K562 (cell line): ENCODE results near the gene IGIP. TPM values are rescaled to one million over a fixed set of nuclear protein-coding genes. Genes with fewer than 3 reads are reported as not detected.
A peak's percentile ranks its signal among the peaks of the same experiment; 100 is the strongest.

ENCODE experiments used
- BRCA1 ChIP-seq, 2 experiments: fragments of 450-650 bp in 1 of 2; sonication (generic) in 1 of 2; formaldehyde crosslinking in 1 of 2; IDR thresholded peaks; 2 replicates each; pipeline versions ENCODE4 v1.5.0 to v1.6.1; 2017 to 2020; ENCODE audit warnings: mild to moderate bottlenecking in 1 of 2, missing genetic modification reagents in 1 of 2
- CBX2 ChIP-seq: fragments of 200-600 bp; sonication (generic); IDR thresholded peaks from one replicate; pipeline ENCODE4 v1.6.1; 2012; ENCODE audit warnings: mild to moderate bottlenecking, low read length, inconsistent platforms; ENCODE audit not compliant: insufficient read depth, poor library complexity, severe bottlenecking
- CBX5 ChIP-seq: IDR thresholded peaks from 2 replicates; pipeline ENCODE4 v1.6.1; 2014; ENCODE audit warnings: low read depth, borderline replicate concordance
- ERF ChIP-seq: fragments of 450-650 bp; formaldehyde crosslinking; IDR thresholded peaks from 2 replicates; pipeline ENCODE4 v1.4.0; 2020; ENCODE audit warnings: mild to moderate bottlenecking, mixed read lengths
- FOXK1 ChIP-seq: sonication (generic); formaldehyde crosslinking; IDR thresholded peaks from 2 replicates; pipeline ENCODE4 v1.8.0; 2022; ENCODE audit warnings: missing genetic modification reagents, mild to moderate bottlenecking, borderline replicate concordance
- HINFP ChIP-seq: fragments of 450-650 bp; conservative IDR thresholded peaks from 2 replicates; pipeline ENCODE4 v1.6.1; 2016; ENCODE audit warnings: missing genetic modification characterization, low read depth, mild to moderate bottlenecking, control low read depth, missing compliant biosample characterization
- HMG20B ChIP-seq: fragments of 250-450 bp; sonication (Bioruptor Pico); IDR thresholded peaks from 2 replicates; pipeline ENCODE4 v1.5.0; 2021; ENCODE audit warnings: mild to moderate bottlenecking
- MAFF ChIP-seq: IDR thresholded peaks from 2 replicates; pipeline ENCODE4 v1.6.1; 2012; ENCODE audit warnings: low read length, improper control_type of control experiment
- NRF1 ChIP-seq, 2 experiments: fragments of 450-650 bp; IDR thresholded peaks in 1 of 2; conservative IDR thresholded peaks in 1 of 2; 2 replicates each; pipeline ENCODE4 v1.6.1; 2014; ENCODE audit warnings: mild to moderate bottlenecking in 2 of 2
- SRF ChIP-seq, 2 experiments: fragments of 250-450, 450-650 bp in 1 of 2; sonication (Bioruptor Pico) in 1 of 2; sonication (generic) in 1 of 2; formaldehyde crosslinking; IDR thresholded peaks; 2 replicates each; pipeline versions ENCODE4 v1.5.0 to v1.5.1; 2020 to 2022; ENCODE audit warnings: mild to moderate bottlenecking in 1 of 2, missing genetic modification reagents in 1 of 2
- TFAM ChIP-seq: fragments of 250-450 bp; sonication (Bioruptor Pico); conservative IDR thresholded peaks from 2 replicates; pipeline ENCODE4 v1.5.0; 2021; ENCODE audit warnings: mild to moderate bottlenecking, moderate library complexity
- ZNF146 ChIP-seq: IDR thresholded peaks from one replicate; pipeline ENCODE4 v1.6.1; 2018; ENCODE audit warnings: missing compliant biosample characterization; ENCODE audit not compliant: unreplicated experiment
- ZNF316 ChIP-seq: fragments of 450-650 bp; IDR thresholded peaks from 2 replicates; pipeline ENCODE4 v1.6.1; 2016
- ZNF583 ChIP-seq: fragments of 250-450 bp; sonication (Bioruptor Pico); IDR thresholded peaks from 2 replicates; pipeline ENCODE4 v1.4.0; 2020
- ZNF668 ChIP-seq: fragments of 250-450 bp; sonication (Bioruptor Pico); IDR thresholded peaks from 2 replicates; pipeline ENCODE4 v1.8.0; 2022; ENCODE audit warnings: mild to moderate bottlenecking, inconsistent platforms
- ZNF695 ChIP-seq: fragments of 450-650 bp; formaldehyde crosslinking; IDR thresholded peaks from 2 replicates; pipeline ENCODE4 v1.4.0; 2020; ENCODE audit warnings: mild to moderate bottlenecking, moderate library complexity
- polyA plus RNA-seq, 8 experiments: library from polyadenylated mRNA; depleted of rRNA in 4 of 8; stranded (reverse) in 5 of 8; unstranded in 3 of 8; fragments of >200 nt; fragmentation: Nextera tagmentation in 2 of 8; fragmentation: Illumina TruSeq in 1 of 8; extraction: Ambion mirVana in 2 of 8; extraction: Trizol in 1 of 8; gene quantifications; 2 replicates each; pipeline versions ENCODE4 v1.2.1 to v1.2.3, GENCODE V29; 2011 to 2014; ENCODE audit warnings: inconsistent platforms in 1 of 8, missing spikeins in 1 of 8
- total RNA-seq, 7 experiments: library from RNA; depleted of rRNA in 6 of 7; stranded (reverse); fragments of >200 nt in 6 of 7; fragmentation: Illumina TruSeq in 2 of 7; extraction: Trizol in 2 of 7; gene quantifications; 2 replicates each; pipeline versions ENCODE4 v1.2.1 to v1.2.3, GENCODE V29; 2011 to 2021; ENCODE audit warnings: low replicate concordance in 1 of 7
- TF ChIP-seq, protein P1 (sequence below): fragments of 250-450 bp; sonication (Bioruptor Pico); IDR thresholded peaks from 2 replicates; pipeline ENCODE4 v1.9.0; 2021; ENCODE audit warnings: mild to moderate bottlenecking
- TF ChIP-seq, protein P2 (sequence below), 3 experiments: fragments of 200-800 bp in 1 of 3; fragments of 250-450 bp in 1 of 3; fragments of 450-650 bp in 1 of 3; sonication (Bioruptor Pico) in 1 of 3; sonication (Bioruptor generic) in 1 of 3; formaldehyde crosslinking in 1 of 3; IDR thresholded peaks; 2 replicates each; pipeline versions ENCODE4 v1.6.1 to v1.8.0; 2016 to 2022; ENCODE audit warnings: mild to moderate bottlenecking in 2 of 3, missing genetic modification characterization in 2 of 3, missing compliant biosample characterization in 1 of 3, moderate library complexity in 1 of 3
- TF ChIP-seq, protein P3 (sequence below): fragments of 200-800 bp; sonication (Bioruptor generic); IDR thresholded peaks from 2 replicates; pipeline ENCODE4 v1.6.1; 2017; ENCODE audit warnings: missing genetic modification characterization, missing compliant biosample characterization

The IGIP gene
- total and polyA plus RNA-seq, 9 of the 15 experiments (the other 6 are each of a cell fraction or from before 2014, with no cell fraction given), result 0.52 to 1.6 (median 1.2) TPM

DNA sequence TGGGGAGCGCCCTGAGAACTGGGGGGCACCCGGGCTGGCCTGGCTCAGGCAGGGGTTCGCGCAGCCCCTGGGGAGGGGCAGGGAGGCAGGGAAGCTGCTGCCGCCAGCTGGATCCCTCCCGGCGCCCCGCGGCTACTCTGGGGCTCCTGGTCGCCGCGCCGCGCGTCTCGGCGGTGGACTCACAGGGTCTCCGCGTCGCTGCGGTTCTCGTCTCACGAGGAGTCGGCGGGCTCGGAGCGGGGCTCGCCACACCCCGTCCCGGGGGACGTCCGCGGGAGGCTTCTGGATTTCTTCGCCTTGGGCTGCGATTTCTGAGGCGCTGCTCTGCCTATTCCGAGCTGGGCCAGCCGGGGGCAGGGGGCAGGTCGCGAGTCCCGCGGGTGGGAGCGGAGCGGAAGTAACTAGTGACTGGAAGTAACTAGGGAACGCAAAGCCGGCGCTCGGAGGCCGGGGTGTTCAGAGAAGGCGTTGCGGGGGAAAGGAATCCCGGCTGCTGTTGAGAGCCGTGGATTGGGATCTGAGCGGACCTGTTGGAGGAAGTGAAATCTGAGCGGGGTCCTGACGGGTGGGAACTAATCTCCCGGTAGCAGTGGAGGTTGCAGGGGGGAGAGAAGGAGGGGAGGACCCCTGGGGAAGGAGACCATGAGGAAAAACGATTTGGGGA, 49.8 kb downstream of the IGIP start (continued):
- TF ChIP-seq SRF (CRISPR knock-in tag; IDR thresholded peaks at IDR 0.05), result no peak; a peak in 1 of 4 replicates
- TF ChIP-seq, protein P1, sequence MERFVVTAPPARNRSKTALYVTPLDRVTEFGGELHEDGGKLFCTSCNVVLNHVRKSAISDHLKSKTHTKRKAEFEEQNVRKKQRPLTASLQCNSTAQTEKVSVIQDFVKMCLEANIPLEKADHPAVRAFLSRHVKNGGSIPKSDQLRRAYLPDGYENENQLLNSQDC (CRISPR knock-in tag), result no peak
- TF ChIP-seq ZNF583, result no peak
- no peak for TF ChIP-seq FOXK1 (CRISPR knock-in tag)
- no peak for TF ChIP-seq ZNF695
- TF ChIP-seq ZNF316, result no peak
- no peak for TF ChIP-seq HINFP
- no peak for TF ChIP-seq MAFF
- TF ChIP-seq HMG20B (CRISPR knock-in tag), result no peak
- no peak for TF ChIP-seq NRF1 (conservative IDR thresholded peaks at IDR 0.05 in 1 of 2, IDR thresholded peaks at IDR 0.05 in 1 of 2)
- TF ChIP-seq BRCA1 (IDR thresholded peaks at IDR 0.05), result no peak
- TF ChIP-seq BRCA1 (CRISPR knock-in tag; IDR thresholded peaks at IDR 0.05), result no peak
- TF ChIP-seq, protein P2, sequence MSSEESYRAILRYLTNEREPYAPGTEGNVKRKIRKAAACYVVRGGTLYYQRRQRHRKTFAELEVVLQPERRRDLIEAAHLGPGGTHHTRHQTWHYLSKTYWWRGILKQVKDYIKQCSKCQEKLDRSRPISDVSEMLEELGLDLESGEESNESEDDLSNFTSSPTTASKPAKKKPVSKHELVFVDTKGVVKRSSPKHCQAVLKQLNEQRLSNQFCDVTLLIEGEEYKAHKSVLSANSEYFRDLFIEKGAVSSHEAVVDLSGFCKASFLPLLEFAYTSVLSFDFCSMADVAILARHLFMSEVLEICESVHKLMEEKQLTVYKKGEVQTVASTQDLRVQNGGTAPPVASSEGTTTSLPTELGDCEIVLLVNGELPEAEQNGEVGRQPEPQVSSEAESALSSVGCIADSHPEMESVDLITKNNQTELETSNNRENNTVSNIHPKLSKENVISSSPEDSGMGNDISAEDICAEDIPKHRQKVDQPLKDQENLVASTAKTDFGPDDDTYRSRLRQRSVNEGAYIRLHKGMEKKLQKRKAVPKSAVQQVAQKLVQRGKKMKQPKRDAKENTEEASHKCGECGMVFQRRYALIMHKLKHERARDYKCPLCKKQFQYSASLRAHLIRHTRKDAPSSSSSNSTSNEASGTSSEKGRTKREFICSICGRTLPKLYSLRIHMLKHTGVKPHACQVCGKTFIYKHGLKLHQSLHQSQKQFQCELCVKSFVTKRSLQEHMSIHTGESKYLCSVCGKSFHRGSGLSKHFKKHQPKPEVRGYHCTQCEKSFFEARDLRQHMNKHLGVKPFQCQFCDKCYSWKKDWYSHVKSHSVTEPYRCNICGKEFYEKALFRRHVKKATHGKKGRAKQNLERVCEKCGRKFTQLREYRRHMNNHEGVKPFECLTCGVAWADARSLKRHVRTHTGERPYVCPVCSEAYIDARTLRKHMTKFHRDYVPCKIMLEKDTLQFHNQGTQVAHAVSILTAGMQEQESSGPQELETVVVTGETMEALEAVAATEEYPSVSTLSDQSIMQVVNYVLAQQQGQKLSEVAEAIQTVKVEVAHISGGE (CRISPR knock-in tag; IDR thresholded peaks at IDR 0.05), result peak in 2 of 3 experiments; percentile 76 to 96; a peak in 4 of 6 replicates
- TF ChIP-seq ERF (CRISPR knock-in tag), result 0 out of 2 replicates have a peak, but pooled peaks have one; percentile 11
- no peak for TF ChIP-seq ZNF146 (CRISPR knock-in tag)
- no peak for TF ChIP-seq CBX5
- TF ChIP-seq, protein P3, sequence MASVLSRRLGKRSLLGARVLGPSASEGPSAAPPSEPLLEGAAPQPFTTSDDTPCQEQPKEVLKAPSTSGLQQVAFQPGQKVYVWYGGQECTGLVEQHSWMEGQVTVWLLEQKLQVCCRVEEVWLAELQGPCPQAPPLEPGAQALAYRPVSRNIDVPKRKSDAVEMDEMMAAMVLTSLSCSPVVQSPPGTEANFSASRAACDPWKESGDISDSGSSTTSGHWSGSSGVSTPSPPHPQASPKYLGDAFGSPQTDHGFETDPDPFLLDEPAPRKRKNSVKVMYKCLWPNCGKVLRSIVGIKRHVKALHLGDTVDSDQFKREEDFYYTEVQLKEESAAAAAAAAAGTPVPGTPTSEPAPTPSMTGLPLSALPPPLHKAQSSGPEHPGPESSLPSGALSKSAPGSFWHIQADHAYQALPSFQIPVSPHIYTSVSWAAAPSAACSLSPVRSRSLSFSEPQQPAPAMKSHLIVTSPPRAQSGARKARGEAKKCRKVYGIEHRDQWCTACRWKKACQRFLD, result no peak; the same call in 1 of the 2 replicates
- no peak for TF ChIP-seq CBX2
- TF ChIP-seq ZNF668, result no peak
- TF ChIP-seq TFAM (CRISPR knock-in tag), result no peak
